ENCODE measurements around the gene ST6GALNAC4.

The ST6GALNAC4 gene

GRCh38 chr9:127927201-127927987, 10.6 kb upstream of the ST6GALNAC4 start:
- no peak for DNase-seq (ENCODE audit: low read depth, low spot score)
- in situ Hi-C loops (cut with HindIII; ENCODE audit: low sequenced_read_pairs) = no loop called here
- TF ChIP-seq, protein P1, sequence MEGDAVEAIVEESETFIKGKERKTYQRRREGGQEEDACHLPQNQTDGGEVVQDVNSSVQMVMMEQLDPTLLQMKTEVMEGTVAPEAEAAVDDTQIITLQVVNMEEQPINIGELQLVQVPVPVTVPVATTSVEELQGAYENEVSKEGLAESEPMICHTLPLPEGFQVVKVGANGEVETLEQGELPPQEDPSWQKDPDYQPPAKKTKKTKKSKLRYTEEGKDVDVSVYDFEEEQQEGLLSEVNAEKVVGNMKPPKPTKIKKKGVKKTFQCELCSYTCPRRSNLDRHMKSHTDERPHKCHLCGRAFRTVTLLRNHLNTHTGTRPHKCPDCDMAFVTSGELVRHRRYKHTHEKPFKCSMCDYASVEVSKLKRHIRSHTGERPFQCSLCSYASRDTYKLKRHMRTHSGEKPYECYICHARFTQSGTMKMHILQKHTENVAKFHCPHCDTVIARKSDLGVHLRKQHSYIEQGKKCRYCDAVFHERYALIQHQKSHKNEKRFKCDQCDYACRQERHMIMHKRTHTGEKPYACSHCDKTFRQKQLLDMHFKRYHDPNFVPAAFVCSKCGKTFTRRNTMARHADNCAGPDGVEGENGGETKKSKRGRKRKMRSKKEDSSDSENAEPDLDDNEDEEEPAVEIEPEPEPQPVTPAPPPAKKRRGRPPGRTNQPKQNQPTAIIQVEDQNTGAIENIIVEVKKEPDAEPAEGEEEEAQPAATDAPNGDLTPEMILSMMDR (IDR thresholded peaks at IDR 0.05; ENCODE audit: low read depth, low read length) = no peak
- peak overlapping the region; percentile 27 for H3K4me3 ChIP-seq (ENCODE audit: low read depth, low read length)

DNA sequence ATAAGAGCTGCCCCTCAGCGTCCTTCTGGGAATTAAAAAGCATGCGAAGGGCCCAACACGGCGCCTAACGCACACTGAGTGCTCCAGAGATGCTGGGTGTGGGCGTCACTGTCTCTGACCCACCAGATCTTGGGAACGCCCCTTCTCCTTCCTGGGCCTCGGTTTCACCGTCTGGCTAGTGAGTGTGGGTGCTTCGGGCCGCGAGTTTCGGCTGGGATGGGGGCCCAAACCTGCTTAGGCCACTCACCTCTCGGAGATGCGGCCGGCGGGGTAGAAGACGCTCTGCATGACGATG, 10.0 kb upstream of the ST6GALNAC4 start:
- peak overlapping the region; percentile 27 for H3K4me3 ChIP-seq (ENCODE audit: low read depth, low read length)
- in situ Hi-C loops (cut with HindIII; ENCODE audit: low sequenced_read_pairs) = no loop called here
- no peak for DNase-seq (ENCODE audit: low read depth, low spot score)
- TF ChIP-seq, protein P1 (IDR thresholded peaks at IDR 0.05; ENCODE audit: low read depth, low read length) = no peak

GRCh38 chr9:127925959-127926905, 9.4 kb upstream of the ST6GALNAC4 start:
- no peak overlapping the region for H3K4me3 ChIP-seq (ENCODE audit: low read depth, low read length)
- in situ Hi-C loops (cut with HindIII; ENCODE audit: low sequenced_read_pairs) = no loop called here
- TF ChIP-seq, protein P1 (IDR thresholded peaks at IDR 0.05; ENCODE audit: low read depth, low read length) = no peak
- DNase-seq (ENCODE audit: low read depth, low spot score) = no peak

- in situ Hi-C loops (cut with HindIII; ENCODE audit: low sequenced_read_pairs) = no loop called here
Measured at GRCh38 chr9:127924736-127925444, 8.0 kb upstream of the ST6GALNAC4 start.

GRCh38 chr9:127923771-127924170, 6.9 kb upstream of the ST6GALNAC4 start:
- H3K4me3 ChIP-seq (ENCODE audit: low read depth, low read length) = no peak overlapping the region
- in situ Hi-C loops (cut with HindIII; ENCODE audit: low sequenced_read_pairs) = no loop called here
- DNase-seq (ENCODE audit: low read depth, low spot score) = peak; percentile 95
- TF ChIP-seq, protein P1 (IDR thresholded peaks at IDR 0.05; ENCODE audit: low read depth, low read length) = no peak

More at GRCh38 chr9:127924736-127925444, 8.0 kb upstream of the ST6GALNAC4 start:
- no peak for DNase-seq (ENCODE audit: low read depth, low spot score)
- TF ChIP-seq, protein P1 (IDR thresholded peaks at IDR 0.05; ENCODE audit: low read depth, low read length) = no peak
- H3K4me3 ChIP-seq (ENCODE audit: low read depth, low read length) = no peak overlapping the region

- TF ChIP-seq, protein P1 (IDR thresholded peaks at IDR 0.05; ENCODE audit: low read depth, low read length) = no peak
- in situ Hi-C loops (cut with HindIII; ENCODE audit: low sequenced_read_pairs) = no loop called here
- no peak for DNase-seq (ENCODE audit: low read depth, low spot score)
- H3K4me3 ChIP-seq (ENCODE audit: low read depth, low read length) = no peak overlapping the region
Measured at GRCh38 chr9:127923046-127923445, 6.2 kb upstream of the ST6GALNAC4 start.

Measured in astrocyte of the spinal cord (primary cell).